ENCODE data around the gene MRE11.

GRCh38 chr11:94424011-94424410 is 69.6 kb downstream of the MRE11 start:
- TF ChIP-seq, protein P1, sequence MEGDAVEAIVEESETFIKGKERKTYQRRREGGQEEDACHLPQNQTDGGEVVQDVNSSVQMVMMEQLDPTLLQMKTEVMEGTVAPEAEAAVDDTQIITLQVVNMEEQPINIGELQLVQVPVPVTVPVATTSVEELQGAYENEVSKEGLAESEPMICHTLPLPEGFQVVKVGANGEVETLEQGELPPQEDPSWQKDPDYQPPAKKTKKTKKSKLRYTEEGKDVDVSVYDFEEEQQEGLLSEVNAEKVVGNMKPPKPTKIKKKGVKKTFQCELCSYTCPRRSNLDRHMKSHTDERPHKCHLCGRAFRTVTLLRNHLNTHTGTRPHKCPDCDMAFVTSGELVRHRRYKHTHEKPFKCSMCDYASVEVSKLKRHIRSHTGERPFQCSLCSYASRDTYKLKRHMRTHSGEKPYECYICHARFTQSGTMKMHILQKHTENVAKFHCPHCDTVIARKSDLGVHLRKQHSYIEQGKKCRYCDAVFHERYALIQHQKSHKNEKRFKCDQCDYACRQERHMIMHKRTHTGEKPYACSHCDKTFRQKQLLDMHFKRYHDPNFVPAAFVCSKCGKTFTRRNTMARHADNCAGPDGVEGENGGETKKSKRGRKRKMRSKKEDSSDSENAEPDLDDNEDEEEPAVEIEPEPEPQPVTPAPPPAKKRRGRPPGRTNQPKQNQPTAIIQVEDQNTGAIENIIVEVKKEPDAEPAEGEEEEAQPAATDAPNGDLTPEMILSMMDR (IDR thresholded peaks at IDR 0.05): no peak
- TF ChIP-seq POLR2A (IDR thresholded peaks at IDR 0.05): no peak
- TF ChIP-seq POLR2AphosphoS5 (IDR thresholded peaks at IDR 0.05): no peak
- TF ChIP-seq EP300 (IDR thresholded peaks at IDR 0.05; ENCODE audit: low read depth): no peak
